Measurements from ENCODE around the gene DMRT1. TPM values are rescaled to one million over a fixed set of nuclear protein-coding genes. Genes with fewer than 3 reads are reported as not detected.

Gene DMRT1
- total RNA-seq, 1 donor, result not detected

DNA sequence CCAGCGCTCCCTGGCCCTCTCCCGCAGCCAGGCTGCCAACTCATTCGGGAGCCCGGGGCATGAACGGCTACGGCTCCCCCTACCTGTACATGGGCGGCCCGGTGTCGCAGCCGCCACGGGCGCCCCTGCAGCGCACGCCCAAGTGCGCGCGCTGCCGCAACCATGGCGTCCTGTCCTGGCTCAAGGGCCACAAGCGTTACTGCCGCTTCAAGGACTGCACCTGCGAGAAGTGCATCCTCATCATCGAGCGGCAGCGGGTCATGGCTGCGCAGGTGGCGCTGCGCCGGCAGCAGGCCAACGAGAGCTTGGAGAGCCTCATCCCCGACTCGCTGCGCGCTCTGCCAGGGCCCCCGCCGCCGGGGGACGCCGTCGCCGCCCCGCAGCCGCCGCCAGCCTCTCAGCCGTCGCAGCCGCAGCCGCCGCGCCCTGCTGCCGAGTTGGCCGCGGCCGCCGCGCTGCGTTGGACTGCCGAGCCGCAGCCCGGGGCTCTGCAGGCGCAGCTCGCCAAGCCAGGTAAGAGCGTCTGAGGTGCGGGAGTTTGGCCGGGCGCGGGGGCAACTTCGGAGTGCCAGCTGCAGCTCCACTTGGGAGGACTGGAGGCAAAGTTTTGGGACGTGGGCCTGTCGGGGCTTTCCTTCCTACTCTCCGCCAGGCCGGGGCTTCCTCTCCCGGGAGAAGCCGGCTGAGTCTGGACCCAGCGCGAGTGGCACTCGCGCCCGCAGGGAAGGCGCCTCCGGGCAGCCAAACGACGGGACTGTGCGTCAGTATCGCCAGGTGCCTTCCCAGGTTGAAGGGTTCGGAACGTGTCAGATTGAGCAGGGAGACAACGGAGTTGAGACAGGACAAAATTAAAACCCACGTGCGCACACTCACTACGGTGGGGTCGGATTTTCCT is 135.7 kb downstream of the DMRT1 start:
- TF ChIP-seq, protein P1, sequence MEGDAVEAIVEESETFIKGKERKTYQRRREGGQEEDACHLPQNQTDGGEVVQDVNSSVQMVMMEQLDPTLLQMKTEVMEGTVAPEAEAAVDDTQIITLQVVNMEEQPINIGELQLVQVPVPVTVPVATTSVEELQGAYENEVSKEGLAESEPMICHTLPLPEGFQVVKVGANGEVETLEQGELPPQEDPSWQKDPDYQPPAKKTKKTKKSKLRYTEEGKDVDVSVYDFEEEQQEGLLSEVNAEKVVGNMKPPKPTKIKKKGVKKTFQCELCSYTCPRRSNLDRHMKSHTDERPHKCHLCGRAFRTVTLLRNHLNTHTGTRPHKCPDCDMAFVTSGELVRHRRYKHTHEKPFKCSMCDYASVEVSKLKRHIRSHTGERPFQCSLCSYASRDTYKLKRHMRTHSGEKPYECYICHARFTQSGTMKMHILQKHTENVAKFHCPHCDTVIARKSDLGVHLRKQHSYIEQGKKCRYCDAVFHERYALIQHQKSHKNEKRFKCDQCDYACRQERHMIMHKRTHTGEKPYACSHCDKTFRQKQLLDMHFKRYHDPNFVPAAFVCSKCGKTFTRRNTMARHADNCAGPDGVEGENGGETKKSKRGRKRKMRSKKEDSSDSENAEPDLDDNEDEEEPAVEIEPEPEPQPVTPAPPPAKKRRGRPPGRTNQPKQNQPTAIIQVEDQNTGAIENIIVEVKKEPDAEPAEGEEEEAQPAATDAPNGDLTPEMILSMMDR (IDR thresholded peaks at IDR 0.05; ENCODE audit: insufficient read depth, low read depth, low read length), result no peak
- no peak overlapping the region for H3K4me3 ChIP-seq (ENCODE audit: low read depth, low read length)
- DNase-seq (ENCODE audit: low read depth), result no peak

DNA sequence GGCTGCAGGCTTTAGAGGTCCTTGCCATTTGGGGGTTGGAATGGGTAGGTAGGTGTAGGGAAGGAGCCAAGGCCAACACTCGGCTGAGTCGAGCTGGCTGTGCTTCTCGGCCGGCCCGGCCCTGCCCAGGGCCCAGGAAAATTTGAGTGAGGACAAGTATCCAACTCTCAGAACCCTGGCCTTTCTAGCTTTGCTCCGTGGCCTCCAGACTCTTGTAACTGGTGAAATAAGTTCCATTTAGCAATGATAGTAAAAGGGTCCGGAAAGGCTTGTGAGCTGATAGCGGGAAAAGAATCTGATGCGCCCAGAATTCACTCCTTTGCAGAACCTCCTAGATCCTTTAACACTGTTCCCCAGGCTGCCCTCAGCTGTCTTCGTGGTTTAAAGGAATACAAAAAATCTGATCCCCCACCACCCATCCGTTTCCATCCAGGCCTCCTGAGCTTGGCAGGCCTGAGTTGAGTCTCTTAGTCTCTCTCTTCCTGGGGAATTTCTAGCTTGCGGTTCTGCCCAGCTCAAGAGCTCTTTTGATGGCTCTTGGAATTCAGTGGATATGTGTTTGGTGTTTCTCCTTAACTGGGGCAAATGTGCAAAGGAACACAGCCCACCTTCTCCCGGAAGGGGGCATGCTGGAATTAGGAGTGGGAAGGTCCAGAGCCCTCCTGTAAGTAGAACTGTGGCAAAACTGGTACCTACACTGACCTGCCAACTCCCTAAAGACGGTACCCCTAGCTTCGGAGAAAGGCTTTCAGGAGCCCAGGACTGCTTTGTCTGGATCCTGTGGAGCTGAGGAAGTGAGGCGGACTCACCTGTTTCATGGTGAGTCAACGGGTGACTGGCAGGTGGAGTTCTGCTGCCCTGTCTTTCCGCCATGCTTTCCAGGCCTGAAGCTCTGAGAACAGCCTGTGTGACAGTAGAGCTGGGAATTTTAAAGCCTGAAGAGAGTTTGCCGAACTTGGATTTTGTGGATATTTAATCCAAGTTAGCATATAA is 136.6 kb downstream of the DMRT1 start:
- TF ChIP-seq, protein P1 (IDR thresholded peaks at IDR 0.05; ENCODE audit: insufficient read depth, low read depth, low read length), result no peak
- no peak overlapping the region for H3K4me3 ChIP-seq (ENCODE audit: low read depth, low read length)
- no peak for DNase-seq (ENCODE audit: low read depth)

DNA sequence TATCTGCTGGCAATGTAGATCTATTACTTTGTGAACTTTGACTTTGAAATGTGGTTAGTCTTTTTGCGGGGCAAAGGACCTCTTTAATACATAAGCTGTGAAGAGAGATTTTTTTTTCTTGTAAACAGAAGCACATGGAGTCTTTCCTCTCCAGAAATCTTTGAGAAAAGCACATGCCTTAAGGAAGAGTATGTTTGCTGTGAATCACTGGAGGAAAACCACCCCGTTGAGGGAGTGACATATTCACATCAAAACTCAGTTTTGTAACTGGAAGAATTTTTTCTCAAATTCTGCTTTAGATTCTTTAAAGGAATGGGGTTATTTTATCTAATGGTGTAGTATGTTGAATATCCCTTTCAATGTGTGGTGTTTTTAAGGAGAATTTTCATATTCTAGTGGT is 138.5 kb downstream of the DMRT1 start:
- no peak overlapping the region for H3K4me3 ChIP-seq (ENCODE audit: low read depth, low read length)
- TF ChIP-seq, protein P1 (IDR thresholded peaks at IDR 0.05; ENCODE audit: insufficient read depth, low read depth, low read length), result no peak
- DNase-seq (ENCODE audit: low read depth), result no peak

DNA sequence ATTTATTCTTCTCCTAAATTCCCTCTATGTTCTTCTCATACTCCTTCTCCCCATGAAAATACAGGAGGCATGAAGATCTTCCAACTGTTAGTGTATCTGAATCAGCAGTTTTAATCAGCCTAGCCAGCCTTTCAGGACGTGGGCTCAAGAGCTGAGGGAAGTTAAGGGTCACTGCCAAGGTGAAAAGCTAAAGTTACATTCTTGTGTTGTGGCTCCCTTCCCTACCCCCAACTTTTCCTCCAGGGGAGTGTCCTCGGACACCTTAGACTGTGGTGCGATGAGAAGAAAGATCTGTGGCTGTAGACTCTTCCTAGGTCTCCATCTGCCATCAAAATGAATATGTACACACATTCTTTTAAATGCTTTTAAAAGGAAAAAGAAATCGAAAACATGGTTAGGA is 139.1 kb downstream of the DMRT1 start:
- no peak overlapping the region for H3K4me3 ChIP-seq (ENCODE audit: low read depth, low read length)
- TF ChIP-seq, protein P1 (IDR thresholded peaks at IDR 0.05; ENCODE audit: insufficient read depth, low read depth, low read length), result no peak
- DNase-seq (ENCODE audit: low read depth), result no peak

DNA sequence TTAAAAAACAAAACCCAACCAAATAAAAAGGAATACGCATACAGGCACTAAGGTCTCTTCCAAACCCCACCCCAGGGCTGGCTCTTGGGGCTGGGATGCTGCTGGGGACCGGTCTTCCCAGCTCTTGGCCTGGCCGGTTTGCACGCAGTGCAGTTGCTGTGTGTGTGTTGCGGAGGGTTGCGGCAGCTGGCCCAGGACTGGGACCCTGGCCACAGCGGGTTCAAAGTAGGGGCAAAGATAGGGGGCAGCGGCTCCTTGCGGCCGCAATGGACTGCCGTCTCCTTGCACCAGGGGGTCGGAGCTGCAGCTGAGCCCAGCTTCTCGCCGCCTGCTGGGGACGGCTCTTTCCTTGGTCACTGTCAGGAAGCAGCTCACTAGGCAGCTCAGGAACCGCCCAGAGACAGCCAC is 140.0 kb downstream of the DMRT1 start:
- no peak overlapping the region for H3K4me3 ChIP-seq (ENCODE audit: low read depth, low read length)
- TF ChIP-seq, protein P1 (IDR thresholded peaks at IDR 0.05; ENCODE audit: insufficient read depth, low read depth, low read length), result no peak
- no peak for DNase-seq (ENCODE audit: low read depth)

DNA sequence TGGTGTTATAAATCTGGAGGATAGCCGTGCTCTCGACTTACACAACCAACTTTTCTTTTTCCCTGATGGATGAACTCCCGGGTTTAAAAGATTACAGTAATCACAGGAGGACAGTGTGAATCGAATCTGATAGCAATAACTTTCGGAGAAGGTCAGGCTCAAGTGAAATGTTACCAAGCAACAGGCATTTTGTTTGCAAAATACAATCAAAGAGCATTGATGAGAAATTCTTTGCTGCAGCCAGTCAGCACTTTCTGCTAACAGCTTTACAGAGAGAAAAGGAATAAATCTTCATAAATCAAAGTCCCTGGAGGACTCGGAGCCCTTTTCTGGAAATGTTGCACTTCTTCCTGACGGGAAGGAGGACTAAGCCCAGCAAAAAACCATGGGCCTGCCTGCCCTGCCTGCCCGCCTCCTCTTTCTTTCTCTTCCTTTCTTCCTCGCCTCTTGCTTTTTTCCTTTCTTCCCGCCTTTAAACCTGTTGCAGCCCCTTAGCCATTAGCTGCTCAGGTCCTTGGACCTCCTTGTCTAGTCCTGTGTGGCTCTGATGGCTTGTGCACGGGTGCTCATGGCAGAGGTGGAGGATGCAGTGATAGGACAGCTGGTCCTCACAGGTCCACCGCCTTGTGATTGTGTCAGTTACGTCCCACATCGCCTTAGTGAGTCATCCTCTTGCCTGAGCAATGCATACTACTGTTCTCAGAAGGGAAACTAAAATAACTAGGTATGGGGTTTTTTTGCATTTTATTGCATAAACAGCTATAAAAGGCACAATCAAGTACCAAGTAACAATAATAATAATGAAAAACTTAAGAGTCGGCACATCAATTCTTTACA is 141.1 kb downstream of the DMRT1 start:
- DNase-seq (ENCODE audit: low read depth), result no peak
- TF ChIP-seq, protein P1 (IDR thresholded peaks at IDR 0.05; ENCODE audit: insufficient read depth, low read depth, low read length), result no peak
- no peak overlapping the region for H3K4me3 ChIP-seq (ENCODE audit: low read depth, low read length)

All from fibroblast of villous mesenchyme (primary cell).